ENCODE results near the gene DMRTA2. TPM values are rescaled to one million over a fixed set of nuclear protein-coding genes. Genes with fewer than 3 reads are reported as not detected.

Gene DMRTA2
- total and polyA plus RNA-seq, 11 donors = 0.10 TPM; not detected in 10

GRCh38 chr1:50373532-50373931, 49.7 kb downstream of the DMRTA2 start:
- H3K4me1 ChIP-seq = peaks cover 0 to 2% (median 0%) of the 10 kb centered on the region in 12 donors
- intact Hi-C loops (cut with DNase I) = loop anchor here in 3 of 10 donors (5.0 to 10.0 kb wide), 2 partner anchors 329 to 331 kb away; no protein-coding TSS in a partner anchor
- ATAC-seq (no peak), DNase-seq (no peak)
- H3K9me3 ChIP-seq = peaks cover 0 to 12% (median 0%) of the 10 kb centered on the region in 12 donors
- peaks cover 0 to 21% (median 5%) of the 10 kb centered on the region in 9 donors for H3K27me3 ChIP-seq
- H3K4me3 ChIP-seq = no peak overlapping the region
- no peak overlapping the region for H3K27ac ChIP-seq
- TF ChIP-seq CTCF (IDR thresholded peaks at IDR 0.05) (no peak), POLR2A (IDR thresholded peaks at IDR 0.05) (no peak)
- 60 to 78% (median 75%) methylated on average over 1 of the region's 1 CpG for WGBS, 4 donors
- H3K36me3 ChIP-seq = no peaks in the 10 kb centered on the region

GRCh38 chr1:50371749-50372148, 51.5 kb downstream of the DMRTA2 start:
- no peak for ATAC-seq
- 34 to 41% (median 38%) methylated on average over 3 of the region's 3 CpGs for WGBS, 4 donors
- Histone ChIP-seq H3K36me3 (no peaks in the 10 kb centered on the region), H3K27me3 (peaks cover 4 to 33% (median 10%) of the 10 kb centered on the region in 9 donors), H3K4me3 (no peak overlapping the region), H3K27ac (no peak overlapping the region), H3K4me1 (peaks cover 0 to 5% (median 0%) of the 10 kb centered on the region in 12 donors), H3K9me3 (peaks cover 0 to 12% (median 0%) of the 10 kb centered on the region in 12 donors)
- TF ChIP-seq CTCF (IDR thresholded peaks at IDR 0.05) (no peak), POLR2A (IDR thresholded peaks at IDR 0.05) (no peak)
- no peak for DNase-seq
- intact Hi-C loops (cut with DNase I) = loop anchor here in 3 of 10 donors (5.0 to 10.0 kb wide), 2 partner anchors 331 to 333 kb away; no protein-coding TSS in a partner anchor

GRCh38 chr1:50369830-50370229, 53.4 kb downstream of the DMRTA2 start:
- intact Hi-C loops (cut with DNase I) = loop anchor here in 9 of 10 donors (2.0 to 10.0 kb wide), 5 partner anchors 332 to 817 kb away; no protein-coding TSS in a partner anchor
- Histone ChIP-seq H3K4me3 (no peak overlapping the region), H3K9me3 (peaks cover 0 to 12% (median 0%) of the 10 kb centered on the region in 12 donors), H3K36me3 (no peaks in the 10 kb centered on the region), H3K27me3 (peaks cover 4 to 39% (median 10%) of the 10 kb centered on the region in 9 donors), H3K4me1 (peaks cover 0 to 5% (median 0%) of the 10 kb centered on the region in 12 donors), H3K27ac (no peak overlapping the region)
- TF ChIP-seq POLR2A (IDR thresholded peaks at IDR 0.05) (no peak), CTCF (IDR thresholded peaks at IDR 0.05) (no peak)
- DNase-seq = no peak
- no peak for ATAC-seq
- WGBS, 4 donors = 71 to 77% (median 75%) methylated on average over 7 of the region's 7 CpGs

GRCh38 chr1:50369008-50369634, 54.1 kb downstream of the DMRTA2 start:
- peaks cover 0 to 7% (median 0%) of the 10 kb centered on the region in 12 donors for H3K9me3 ChIP-seq
- H3K4me3 ChIP-seq = no peak overlapping the region
- TF ChIP-seq POLR2A (IDR thresholded peaks at IDR 0.05) (no peak), CTCF (IDR thresholded peaks at IDR 0.05) (no peak)
- no peaks in the 10 kb centered on the region for H3K36me3 ChIP-seq
- no peak overlapping the region for H3K27ac ChIP-seq
- peaks cover 0 to 5% (median 0%) of the 10 kb centered on the region in 12 donors for H3K4me1 ChIP-seq
- intact Hi-C loops (cut with DNase I) = loop anchor here in 6 of 10 donors (2.0 to 10.0 kb wide), 5 partner anchors 333 to 818 kb away; no protein-coding TSS in a partner anchor
- no peak for ATAC-seq
- H3K27me3 ChIP-seq = peaks cover 4 to 39% (median 10%) of the 10 kb centered on the region in 9 donors
- no peak for DNase-seq
- 63 to 84% (median 79%) methylated on average over 5 of the region's 5 CpGs for WGBS, 4 donors

All from heart left ventricle (tissue), 16 donors.